Skeletal muscle tissue (tissue), 2 donors: ENCODE data around the gene TRIM49D1. TPM values are rescaled to one million over a fixed set of nuclear protein-coding genes. Genes with fewer than 3 reads are reported as not detected.

ENCODE experiments used
- small RNA-seq: library from RNA; depleted of rRNA; stranded (forward); fragments of <200 nt; gene quantifications from one replicate; pipeline ENCODE3, GENCODE V24; 2014
- total RNA-seq: library from RNA; depleted of rRNA; stranded (reverse); fragments of >200 nt; gene quantifications from one replicate; pipeline ENCODE4 v1.2.3, GENCODE V29; 2014

The TRIM49D1 gene
- total RNA-seq, 1 donor from 2014 or later = not detected

Small RNAs within 50 kb of the gene (small RNA-seq; reads per million reads assigned to genes)
- not detected for gene AP004607.1

Other genes starting within 250 kb of the TRIM49D1 start
- gene TRIM77, start 211.9 kb downstream of the TRIM49D1 start, total RNA-seq = not detected
- not detected for gene TRIM49, start 113.7 kb downstream of the TRIM49D1 start, total RNA-seq
- gene TRIM64B, start 43.8 kb downstream of the TRIM49D1 start, total RNA-seq = not detected
- gene TRIM49D2, start 1.8 kb upstream of the TRIM49D1 start, total RNA-seq = not detected
- not detected for gene TRIM64, start 43.8 kb upstream of the TRIM49D1 start, total RNA-seq
- gene TRIM49C, start 108.9 kb upstream of the TRIM49D1 start, total RNA-seq = not detected
- gene UBTFL1, start 163.7 kb upstream of the TRIM49D1 start, total RNA-seq = not detected
- 4.2 TPM for gene NAALAD2, start 212.4 kb upstream of the TRIM49D1 start, total RNA-seq